IMR-90 (cell line): ENCODE measurements around the gene EFNA5. TPM values are rescaled to one million over a fixed set of nuclear protein-coding genes. Genes with fewer than 3 reads are reported as not detected.

ENCODE experiments used
- ATAC-seq: fragments of 200-7000 bp; cut with Tn5 transposase; 2 replicates; pipeline ENCODE4 v1.9.1; 2020; ENCODE audit warnings: low read depth, mild to moderate bottlenecking, moderate library complexity
- BruUV-seq: library from RNA; stranded (reverse); fragments of 400-500 nt; replicated peaks from 2 replicates; lab custom pipeline; 2021; lab: Mats Ljungman, UMichigan
- CTCF ChIA-PET: fragments of 300-600 bp; formaldehyde crosslinking; extraction: SDS; loops from one replicate; lab custom pipeline; 2021; ENCODE audit warnings: antibody characterized with exemption; lab: Yijun Ruan, JAX
- POLR2A ChIA-PET: fragments of 300-600 bp; sonication (Branson Sonifier 250); formaldehyde crosslinking; loops from one replicate; lab custom pipeline; 2022; ENCODE audit warnings: antibody characterized with exemption; ENCODE audit not compliant: unreplicated experiment; lab: Charles Lee
- DNase-seq: peaks from one replicate; pipeline ENCODE4 v3.0.0; 2013
- H2AFZ ChIP-seq: replicated peaks from 2 replicates; pipeline ENCODE3; 2013; ENCODE audit warnings: low read length, mild to moderate bottlenecking; ENCODE audit not compliant: poor library complexity
- H2AK5ac ChIP-seq: 2 replicates; pipeline ENCODE4 v1.6.1; 2013; ENCODE audit warnings: low read depth, low read length, inconsistent platforms
- H2AK9ac ChIP-seq: replicated peaks from 2 replicates; pipeline ENCODE3; 2013; ENCODE audit warnings: mild to moderate bottlenecking, low read depth, low read length, moderate library complexity; ENCODE audit not compliant: poor library complexity
- H2BK120ac ChIP-seq: 2 replicates; pipeline ENCODE4 v1.6.1; 2013; ENCODE audit warnings: low read depth, low read length, inconsistent platforms
- H2BK15ac ChIP-seq: 3 replicates; pipeline ENCODE4 v1.6.1; 2013; ENCODE audit warnings: low read depth, low read length, inconsistent platforms
- H2BK20ac ChIP-seq: 2 replicates; pipeline ENCODE4 v1.6.1; 2013; ENCODE audit warnings: low read depth, mild to moderate bottlenecking, inconsistent platforms, low read length, moderate library complexity
- H2BK5ac ChIP-seq: 2 replicates; pipeline ENCODE4 v1.6.1; 2013; ENCODE audit warnings: mild to moderate bottlenecking, low read depth, low read length, inconsistent platforms; ENCODE audit not compliant: poor library complexity, severe bottlenecking
- H3K14ac ChIP-seq: replicated peaks from 2 replicates; pipeline ENCODE4 v1.6.1; 2013; ENCODE audit warnings: low read depth, low read length, inconsistent platforms
- H3K18ac ChIP-seq: 2 replicates; pipeline ENCODE4 v1.6.1; 2013; ENCODE audit warnings: low read depth, low read length, control low read depth
- H3K23ac ChIP-seq: 2 replicates; pipeline ENCODE4 v1.6.1; 2013; ENCODE audit warnings: low read depth, low read length, inconsistent platforms
- H3K27ac ChIP-seq: 2 replicates; pipeline ENCODE4 v1.5.1; 2013; ENCODE audit warnings: mild to moderate bottlenecking, control low read depth, low read length; ENCODE audit not compliant: insufficient read depth
- H3K27me3 ChIP-seq: 2 replicates; pipeline ENCODE4 v1.6.1; 2013; ENCODE audit warnings: low read length; ENCODE audit not compliant: control insufficient read depth, insufficient read depth
- H3K36me3 ChIP-seq: 2 replicates; pipeline ENCODE4 v1.6.1; 2013; ENCODE audit warnings: low read length, mixed read lengths; ENCODE audit not compliant: control insufficient read depth, insufficient read depth
- H3K4ac ChIP-seq: 2 replicates; pipeline ENCODE4 v1.6.1; 2013; ENCODE audit warnings: low read depth, low read length, inconsistent platforms
- H3K4me1 ChIP-seq: 2 replicates; pipeline ENCODE4 v1.6.1; 2013; ENCODE audit warnings: low read length, mixed read lengths; ENCODE audit not compliant: control insufficient read depth, insufficient read depth
- H3K4me2 ChIP-seq: 2 replicates; pipeline ENCODE4 v1.6.1; 2013; ENCODE audit warnings: low read depth, mild to moderate bottlenecking, control low read depth, low read length, moderate library complexity
- H3K4me3 ChIP-seq: 2 replicates; pipeline ENCODE4 v1.5.1; 2013; ENCODE audit warnings: low read depth, mild to moderate bottlenecking, control low read depth, low read length, moderate library complexity; ENCODE audit not compliant: insufficient read depth
- H3K56ac ChIP-seq: 2 replicates; pipeline ENCODE4 v1.6.1; 2013; ENCODE audit warnings: low read length, inconsistent platforms; ENCODE audit not compliant: insufficient read depth; ENCODE audit errors: extremely low read depth
- H3K79me1 ChIP-seq, 2 experiments: 2 replicates each; pipeline ENCODE4 v1.6.1; 2013; ENCODE audit warnings: low read length in 2 of 2, inconsistent platforms in 1 of 2, low read depth in 1 of 2
- H3K9ac ChIP-seq: 2 replicates; pipeline ENCODE4 v1.6.1; 2013; ENCODE audit warnings: low read depth, low read length, control low read depth
- H3K9me1 ChIP-seq: 2 replicates; pipeline ENCODE4 v1.6.1; 2013; ENCODE audit warnings: low read length, inconsistent platforms; ENCODE audit not compliant: insufficient read depth
- H3K9me3 ChIP-seq: 2 replicates; pipeline ENCODE4 v1.6.1; 2013; ENCODE audit warnings: low read length; ENCODE audit not compliant: control insufficient read depth, insufficient read depth
- H4K20me1 ChIP-seq: 2 replicates; pipeline ENCODE4 v1.6.1; 2013; ENCODE audit warnings: low read length, inconsistent platforms; ENCODE audit not compliant: insufficient read depth
- H4K5ac ChIP-seq: 2 replicates; pipeline ENCODE4 v1.6.1; 2013; ENCODE audit warnings: mild to moderate bottlenecking, low read depth, low read length, control low read depth
- H4K8ac ChIP-seq, 2 experiments: 2 replicates each; pipeline ENCODE4 v1.6.1; 2013; ENCODE audit warnings: low read depth in 2 of 2, low read length in 2 of 2, control low read depth in 1 of 2, inconsistent platforms in 1 of 2
- H4K91ac ChIP-seq: 2 replicates; pipeline ENCODE4 v1.6.1; 2013; ENCODE audit warnings: low read depth, low read length, inconsistent platforms; ENCODE audit not compliant: insufficient read depth
- BHLHE40 ChIP-seq: fragments of 150-350 bp; IDR thresholded peaks from 2 replicates; pipeline ENCODE4 v1.6.1; 2016; ENCODE audit warnings: mild to moderate bottlenecking, low read depth, low read length
- CHD1 ChIP-seq: IDR thresholded peaks from 2 replicates; pipeline ENCODE4 v1.6.1; 2012; ENCODE audit warnings: low read depth, low read length, improper control_type of control experiment
- CTCF ChIP-seq: conservative IDR thresholded peaks from 2 replicates; pipeline ENCODE4 v1.5.1; 2012; ENCODE audit warnings: mild to moderate bottlenecking, low read depth, low read length, improper control_type of control experiment
- ELK1 ChIP-seq: fragments of 150-350 bp; IDR thresholded peaks from 2 replicates; pipeline ENCODE4 v1.6.1; 2016; ENCODE audit warnings: low read depth, mild to moderate bottlenecking, low read length, moderate library complexity, borderline replicate concordance
- FOS ChIP-seq: fragments of 150-350 bp; IDR thresholded peaks from 2 replicates; pipeline ENCODE4 v1.6.1; 2016; ENCODE audit warnings: low read depth, low read length
- MAZ ChIP-seq: IDR thresholded peaks from 2 replicates; pipeline ENCODE4 v1.6.1; 2012; ENCODE audit warnings: low read depth, mild to moderate bottlenecking, low read length, improper control_type of control experiment, moderate library complexity, borderline replicate concordance
- MXI1 ChIP-seq: IDR thresholded peaks from 2 replicates; pipeline ENCODE4 v1.6.1; 2012; ENCODE audit warnings: low read depth, mild to moderate bottlenecking, low read length, moderate library complexity, borderline replicate concordance
- POLR2A ChIP-seq: IDR thresholded peaks from 2 replicates; pipeline ENCODE4 v1.6.1; 2012; ENCODE audit warnings: mild to moderate bottlenecking, low read depth, low read length
- RAD21 ChIP-seq: IDR thresholded peaks from 2 replicates; pipeline ENCODE4 v1.6.1; 2012; ENCODE audit warnings: low read length, improper control_type of control experiment
- RCOR1 ChIP-seq: IDR thresholded peaks from 2 replicates; pipeline ENCODE4 v1.6.1; 2012; ENCODE audit warnings: mild to moderate bottlenecking, low read length, improper control_type of control experiment; ENCODE audit not compliant: insufficient replicate concordance
- RFX5 ChIP-seq: IDR thresholded peaks from 2 replicates; pipeline ENCODE4 v1.8.0; 2012; ENCODE audit warnings: low read depth, mild to moderate bottlenecking, low read length, moderate library complexity
- SMC3 ChIP-seq: fragments of 150-350 bp; IDR thresholded peaks from 2 replicates; pipeline ENCODE4 v1.6.1; 2016; ENCODE audit warnings: low read depth, mild to moderate bottlenecking, antibody characterized with exemption, low read length, moderate library complexity
- USF2 ChIP-seq: fragments of 150-350 bp; IDR thresholded peaks from 2 replicates; pipeline ENCODE4 v1.6.1; 2017; ENCODE audit warnings: mild to moderate bottlenecking, antibody characterized with exemption, low read length, low read depth
- WGBS, 2 experiments: methylation state at CpG; one replicate each; pipeline versions ENCODE4 v1.1.5 to v1.1.7; 2013; ENCODE audit warnings: missing lambda C conversion rate in 2 of 2; ENCODE audit not compliant: insufficient read length in 1 of 2; ENCODE audit errors: extremely low coverage in 2 of 2; 5-methylcytosine and 5-hydroxymethylcytosine counted together
- dilution Hi-C: fragments of 300-500 bp; cut with HindIII; formaldehyde crosslinking; loops from one replicate; pipeline ENCODE4 v1.14.3; 2018; ENCODE audit warnings: low sequenced_read_pairs; ENCODE audit not compliant: unreplicated experiment
- in situ Hi-C: fragments of 300-500 bp; cut with MboI; formaldehyde crosslinking; loops from 3 replicates; pipeline ENCODE4 v1.14.3; 2019; ENCODE audit warnings: low sequenced_read_pairs, inconsistent platforms, mixed read lengths
- intact Hi-C: fragments of 100-400 bp; cut with micrococcal nuclease; formaldehyde crosslinking; loops from 2 replicates; pipeline ENCODE4 v1.10.0; 2022
- polyA plus RNA-seq, 3 experiments: library from polyadenylated mRNA; depleted of rRNA; stranded (reverse); fragments of >200 nt; gene quantifications; 2 replicates each; pipeline ENCODE4 v1.2.3, GENCODE V29; 2012; ENCODE audit warnings: low replicate concordance in 1 of 3
- total RNA-seq: library from RNA; depleted of rRNA; stranded (reverse); fragments of >200 nt; gene quantifications from 2 replicates; pipeline ENCODE4 v1.2.3, GENCODE V29; 2012

Gene EFNA5
- total and polyA plus RNA-seq, 2 of the 4 experiments (the other 2 are of a cell fraction), result 1.5 to 1.6 TPM

- ATAC-seq (no peak), DNase-seq (no peak)
- H2BK20ac ChIP-seq, result 0 out of 2 replicates have a peak overlapping the region, but pooled peaks have one; percentile 19
- H3K4me3 ChIP-seq, result no peak overlapping the region
- no peak overlapping the region for H2AFZ ChIP-seq
- H4K20me1 ChIP-seq, result no peaks in the 10 kb centered on the region
- intact Hi-C loops (no loop called here), in situ Hi-C loops (no loop called here), dilution Hi-C loops (no loop called here)
- H3K4me1 ChIP-seq, result 0 out of 2 replicates have a peak, but pooled peaks cover 2% of the 10 kb centered on the region
- H2BK5ac ChIP-seq, result no peak overlapping the region
- H2BK15ac ChIP-seq, result no peak overlapping the region
- H2BK120ac ChIP-seq, result no peak overlapping the region
- BruUV-seq, result no TSS peak
- no peak overlapping the region for H3K23ac ChIP-seq
- H3K9me1 ChIP-seq, result no peaks in the 10 kb centered on the region; the same call in 1 of the 2 replicates
- H3K18ac ChIP-seq, result peak overlapping the region; percentile 16; the same call in 1 of the 2 replicates
- H3K79me1 ChIP-seq, result no peaks in the 10 kb centered on the region
- WGBS, 2 experiments, result no CpG with 5 or more reads among the region's 4 CpGs
- no peak overlapping the region; the same call in 1 of the 2 replicates for H3K56ac ChIP-seq
- H2AK5ac ChIP-seq, result no peak overlapping the region
- peak overlapping the region; percentile 37; the same call in 1 of the 2 replicates for H4K5ac ChIP-seq
- H3K4ac ChIP-seq, result no peak overlapping the region
- no peak overlapping the region for H2AK9ac ChIP-seq
- H3K9me3 ChIP-seq, result no peaks in the 10 kb centered on the region
- no peaks in the 10 kb centered on the region for H3K27me3 ChIP-seq
- H3K9ac ChIP-seq, result no peak overlapping the region
- H3K27ac ChIP-seq, result no peak overlapping the region
- CTCF ChIA-PET, result no interaction called here
- no peaks in the 10 kb centered on the region for H3K36me3 ChIP-seq
- H3K14ac ChIP-seq, result no peak overlapping the region
- H4K8ac ChIP-seq, result no peak overlapping the region
- TF ChIP-seq RFX5 (no peak), POLR2A (no peak), ELK1 (no peak), CTCF (no peak), CHD1 (no peak), MAZ (no peak), USF2 (no peak), SMC3 (no peak), RCOR1 (no peak), BHLHE40 (no peak), RAD21 (no peak), FOS (no peak), MXI1 (no peak)
- H3K4me2 ChIP-seq, result 0 out of 2 replicates have a peak overlapping the region, but pooled peaks have one; percentile 38
- no peak overlapping the region for H4K91ac ChIP-seq
- POLR2A ChIA-PET, result no interaction called here
Measured at GRCh38 chr5:107564931-107565372, 105.8 kb downstream of the EFNA5 start.
